HCT116 (cell line): ENCODE results near the gene OMP. TPM values are rescaled to one million over a fixed set of nuclear protein-coding genes. Genes with fewer than 3 reads are reported as not detected.

Experiments used
- ATAC-seq: fragments of 200-7000 bp; cut with Tn5 transposase; 2 replicates; pipeline ENCODE4 v1.9.1; 2020; ENCODE audit warnings: mild to moderate bottlenecking, moderate library complexity
- BruUV-seq: library from RNA; stranded (reverse); fragments of 400-500 nt; replicated peaks from 2 replicates; lab custom pipeline; 2021; lab: Mats Ljungman, UMichigan
- CTCF ChIA-PET: fragments of 300-600 bp; sonication (Branson Sonifier 250); formaldehyde crosslinking; loops from one replicate; lab custom pipeline; 2021; ENCODE audit warnings: antibody characterized with exemption; lab: Charles Lee
- POLR2A ChIA-PET: fragments of 300-600, 350-600 bp; sonication (Branson Sonifier 250); formaldehyde crosslinking; loops from one replicate; lab custom pipeline; 2021; ENCODE audit warnings: antibody characterized with exemption; lab: Charles Lee
- RAD21 ChIA-PET, 2 experiments: fragments of 300-600 bp; sonication (Branson Sonifier 250); formaldehyde crosslinking; loops; one replicate each; lab custom pipeline; 2023; ENCODE audit warnings: low total read pairs in 2 of 2; ENCODE audit not compliant: uncharacterized antibody in 2 of 2, unreplicated experiment in 2 of 2, low non-redundant PET in 1 of 2; lab: Charles Lee
- DNase-seq: peaks from one replicate; pipeline ENCODE4 v3.0.0-alpha.2; 2010; ENCODE audit warnings: low read depth, low spot score
- H2AFZ ChIP-seq: fragments of 200-600 bp; shearing (Covaris generic), sonication (generic); 2 replicates; pipeline ENCODE4 v1.6.1; 2017; ENCODE audit warnings: low read depth, mixed run types, mixed read lengths, antibody characterized with exemption, low read length; ENCODE audit not compliant: poor library complexity, severe bottlenecking
- H3K27ac ChIP-seq: 2 replicates; pipeline ENCODE4 v1.5.1; 2012; ENCODE audit warnings: low read depth, low read length
- H3K27me3 ChIP-seq: fragments of 200-600 bp; sonication (generic); 2 replicates; pipeline ENCODE4 v1.6.1; 2016; ENCODE audit warnings: mixed run types, low read length, mixed read lengths; ENCODE audit not compliant: insufficient read depth
- H3K36me3 ChIP-seq, 2 experiments: fragments of 200-500 bp in 1 of 2; fragments of 200-600 bp in 1 of 2; sonication (Bioruptor generic) in 1 of 2; sonication (generic) in 1 of 2; 2 replicates each; pipeline versions ENCODE4 v1.5.1 to v1.6.1; 2014 to 2016; ENCODE audit warnings: low read length in 2 of 2, inconsistent platforms in 1 of 2, mixed read lengths in 1 of 2, mixed run types in 1 of 2; ENCODE audit not compliant: insufficient read depth in 2 of 2, control insufficient read depth in 1 of 2
- H3K4me1 ChIP-seq, 2 experiments: fragments of 200-600 bp in 1 of 2; sonication (generic) in 1 of 2; 2 replicates each; pipeline versions ENCODE4 v1.5.1 to v1.6.1; 2012 to 2017; ENCODE audit warnings: low read length in 2 of 2, inconsistent platforms in 1 of 2, mild to moderate bottlenecking in 1 of 2, mixed read lengths in 1 of 2, mixed run types in 1 of 2, moderate library complexity in 1 of 2; ENCODE audit not compliant: insufficient read depth in 2 of 2, control insufficient read depth in 1 of 2
- H3K4me2 ChIP-seq: fragments of 200-600 bp; sonication (generic); 2 replicates; pipeline ENCODE4 v1.6.1; 2017; ENCODE audit warnings: mixed run types, low read length, mixed read lengths
- H3K4me3 ChIP-seq, 2 experiments: fragments of 200-600 bp in 1 of 2; sonication (generic) in 1 of 2; replicated peaks in 1 of 2; 2 replicates each; pipeline ENCODE4 v1.5.1; 2011 to 2016; ENCODE audit warnings: low read length in 2 of 2, control low read depth in 1 of 2, low read depth in 1 of 2, mild to moderate bottlenecking in 1 of 2, mixed read lengths in 1 of 2, mixed run types in 1 of 2
- H3K79me2 ChIP-seq: fragments of 200-600 bp; sonication (generic); 2 replicates; pipeline ENCODE4 v1.6.1; 2017; ENCODE audit warnings: mild to moderate bottlenecking, mixed run types, low read length, moderate library complexity, mixed read lengths; ENCODE audit not compliant: insufficient read depth
- H3K9ac ChIP-seq: fragments of 200-600 bp; sonication (generic); 2 replicates; pipeline ENCODE4 v1.6.1; 2016; ENCODE audit warnings: low read length, mixed read lengths
- H3K9me2 ChIP-seq: fragments of 200-600 bp; sonication (generic), shearing (Covaris generic); 2 replicates; pipeline ENCODE4 v1.6.1; 2017; ENCODE audit warnings: mixed run types, mild to moderate bottlenecking, moderate library complexity; ENCODE audit not compliant: insufficient read depth
- H3K9me3 ChIP-seq, 2 experiments: fragments of 200-500 bp in 1 of 2; fragments of 200-600 bp in 1 of 2; sonication (Bioruptor generic) in 1 of 2; sonication (generic) in 1 of 2; 2 replicates each; pipeline ENCODE4 v1.6.1; 2014 to 2017; ENCODE audit warnings: low read length in 2 of 2, mixed read lengths in 2 of 2, inconsistent platforms in 1 of 2, low read depth in 1 of 2, mild to moderate bottlenecking in 1 of 2, mixed run types in 1 of 2, moderate library complexity in 1 of 2; ENCODE audit not compliant: control insufficient read depth in 1 of 2, insufficient read depth in 1 of 2
- H4K20me1 ChIP-seq: fragments of 200-600 bp; sonication (generic), shearing (Covaris generic); 2 replicates; pipeline ENCODE4 v1.6.1; 2017; ENCODE audit warnings: mixed run types, mild to moderate bottlenecking, moderate library complexity; ENCODE audit not compliant: insufficient read depth
- ELF1 ChIP-seq: IDR thresholded peaks from 2 replicates; pipeline ENCODE4 v1.6.1; 2012; ENCODE audit warnings: low read depth, borderline replicate concordance
- POLR2AphosphoS5 ChIP-seq: IDR thresholded peaks from 2 replicates; pipeline ENCODE4 v1.6.1; 2011; ENCODE audit warnings: mild to moderate bottlenecking, low read depth, low read length, moderate library complexity
- intact Hi-C: fragments of 100-400 bp; cut with micrococcal nuclease; formaldehyde crosslinking; loops from 2 replicates; pipeline ENCODE4 v1.10.0; 2022
- total RNA-seq: library from RNA; stranded (reverse); gene quantifications from one replicate; pipeline ENCODE4 v1.2.1, GENCODE V29; 2021; ENCODE audit not compliant: unreplicated experiment
- TF ChIP-seq, protein P1 (sequence below), 3 experiments: fragments of 200-600 bp in 1 of 3; sonication (generic) in 1 of 3; IDR thresholded peaks in 2 of 3; conservative IDR thresholded peaks in 1 of 3; 2 replicates each; pipeline ENCODE4 v1.5.1; 2012 to 2017; ENCODE audit warnings: low read depth in 2 of 3, low read length in 2 of 3, antibody characterized with exemption in 1 of 3, borderline replicate concordance in 1 of 3, control low read depth in 1 of 3, mild to moderate bottlenecking in 1 of 3, mixed read lengths in 1 of 3, mixed run types in 1 of 3, moderate library complexity in 1 of 3; ENCODE audit not compliant: insufficient read depth in 1 of 3

The OMP gene
- total RNA-seq, 1 experiment from 2014 or later = not detected

DNA sequence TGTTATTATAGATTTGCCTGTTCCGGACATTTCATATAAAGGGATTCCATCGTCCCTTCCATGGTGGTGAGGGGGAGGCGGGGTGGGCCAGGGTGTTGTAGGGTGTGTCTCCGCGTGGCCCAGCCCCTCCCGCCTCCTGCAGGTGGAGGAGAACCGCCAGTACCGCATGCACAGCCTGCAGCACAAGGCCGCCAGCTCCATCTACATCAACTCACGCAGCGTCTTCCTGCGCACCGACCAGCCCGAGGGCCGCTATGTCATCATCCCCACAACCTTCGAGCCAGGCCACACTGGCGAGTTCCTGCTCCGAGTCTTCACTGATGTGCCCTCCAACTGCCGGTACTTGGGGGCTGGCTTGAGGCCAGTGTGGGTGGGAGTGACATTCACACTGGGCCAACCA is 17.9 kb downstream of the OMP start:
- Histone ChIP-seq H3K4me3 (no peak overlapping the region), H3K27me3 (no peaks in the 10 kb centered on the region), H3K79me2 (no peaks in the 10 kb centered on the region), H3K9me2 (no peaks in the 10 kb centered on the region), H3K9me3 (no peaks in the 10 kb centered on the region), H3K4me1 (no peaks in the 10 kb centered on the region), H3K27ac (no peak overlapping the region), H3K4me2 (no peak overlapping the region), H3K36me3 (no peaks in the 10 kb centered on the region), H3K9ac (no peak overlapping the region), H4K20me1 (no peaks in the 10 kb centered on the region), H2AFZ (no peak overlapping the region)
- POLR2A ChIA-PET = no interaction called here
- ATAC-seq (no peak), DNase-seq (no peak)
- intact Hi-C loops = no loop called here
- RAD21 ChIA-PET = no interaction called here
- CTCF ChIA-PET = no interaction called here
- BruUV-seq = no TSS peak
- TF ChIP-seq ELF1 = no peak
- no peak for TF ChIP-seq POLR2AphosphoS5

DNA sequence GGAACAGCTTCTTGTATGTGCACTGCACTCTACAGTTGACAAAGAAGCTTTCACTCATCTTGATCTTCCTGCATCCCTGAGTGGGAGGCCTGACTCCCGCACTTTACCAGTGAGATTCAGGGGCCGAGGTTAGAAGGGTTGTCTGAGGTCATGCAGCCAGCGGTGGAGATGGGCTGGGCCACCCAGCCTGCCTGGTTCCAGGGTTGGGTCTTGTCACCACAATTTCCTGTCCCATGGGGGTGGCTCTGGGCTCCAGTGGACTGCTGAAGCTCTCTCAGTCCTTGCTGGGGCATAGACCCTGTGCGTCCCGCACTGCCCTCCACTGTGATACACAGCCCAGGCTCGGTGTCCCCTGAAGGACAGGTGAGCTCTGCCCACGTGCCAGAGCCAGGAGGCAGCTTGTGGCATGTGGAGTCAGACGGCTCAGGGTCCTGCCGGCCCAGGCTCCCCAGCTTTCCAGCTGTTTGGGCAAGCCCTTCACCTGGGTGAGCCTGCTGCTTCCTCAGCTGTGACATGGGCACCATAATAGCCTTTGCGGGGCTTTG is 18.5 kb downstream of the OMP start:
- H3K9ac ChIP-seq = no peak overlapping the region
- H3K27me3 ChIP-seq = no peaks in the 10 kb centered on the region
- ChIA-PET POLR2A (no interaction called here), RAD21 (no interaction called here), CTCF (interaction anchor here (0.8 kb wide), 1 partner anchor 9 kb away, joined by 6 read pairs; no protein-coding TSS in a partner anchor)
- intact Hi-C loops = no loop called here
- H3K36me3 ChIP-seq = no peaks in the 10 kb centered on the region
- DNase-seq (no peak), ATAC-seq (no peak)
- H3K4me2 ChIP-seq = no peak overlapping the region
- H3K27ac ChIP-seq = no peak overlapping the region
- no peaks in the 10 kb centered on the region for H3K9me2 ChIP-seq
- no TSS peak for BruUV-seq
- H3K9me3 ChIP-seq = no peaks in the 10 kb centered on the region
- H3K79me2 ChIP-seq = no peaks in the 10 kb centered on the region
- H4K20me1 ChIP-seq = no peaks in the 10 kb centered on the region
- no peak overlapping the region for H2AFZ ChIP-seq
- H3K4me3 ChIP-seq = no peak overlapping the region
- H3K4me1 ChIP-seq = no peaks in the 10 kb centered on the region
- TF ChIP-seq, protein P1, sequence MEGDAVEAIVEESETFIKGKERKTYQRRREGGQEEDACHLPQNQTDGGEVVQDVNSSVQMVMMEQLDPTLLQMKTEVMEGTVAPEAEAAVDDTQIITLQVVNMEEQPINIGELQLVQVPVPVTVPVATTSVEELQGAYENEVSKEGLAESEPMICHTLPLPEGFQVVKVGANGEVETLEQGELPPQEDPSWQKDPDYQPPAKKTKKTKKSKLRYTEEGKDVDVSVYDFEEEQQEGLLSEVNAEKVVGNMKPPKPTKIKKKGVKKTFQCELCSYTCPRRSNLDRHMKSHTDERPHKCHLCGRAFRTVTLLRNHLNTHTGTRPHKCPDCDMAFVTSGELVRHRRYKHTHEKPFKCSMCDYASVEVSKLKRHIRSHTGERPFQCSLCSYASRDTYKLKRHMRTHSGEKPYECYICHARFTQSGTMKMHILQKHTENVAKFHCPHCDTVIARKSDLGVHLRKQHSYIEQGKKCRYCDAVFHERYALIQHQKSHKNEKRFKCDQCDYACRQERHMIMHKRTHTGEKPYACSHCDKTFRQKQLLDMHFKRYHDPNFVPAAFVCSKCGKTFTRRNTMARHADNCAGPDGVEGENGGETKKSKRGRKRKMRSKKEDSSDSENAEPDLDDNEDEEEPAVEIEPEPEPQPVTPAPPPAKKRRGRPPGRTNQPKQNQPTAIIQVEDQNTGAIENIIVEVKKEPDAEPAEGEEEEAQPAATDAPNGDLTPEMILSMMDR (IDR thresholded peaks at IDR 0.05 in 2 of 3, conservative IDR thresholded peaks at IDR 0.05 in 1 of 3; ENCODE audit: borderline replicate concordance in 1 of 3, insufficient read depth in 1 of 3, low read depth in 2 of 3, low read length in 2 of 3) = no peak
